ENCODE results near the gene LIN28B.
A peak's percentile ranks its signal among the peaks of the same experiment; 100 is the strongest.
"Not testable (repeated sequence)": the region's sequence is repeated elsewhere in the genome, so short reads cannot be mapped to it uniquely, and the experiment has no call there.

The LIN28B gene

GRCh38 chr6:104973404-104973803, 16.5 kb downstream of the LIN28B start:
- TF ChIP-seq CTCF (IDR thresholded peaks at IDR 0.05; ENCODE audit: borderline replicate concordance, extremely low read depth, low read length, poor library complexity, severe bottlenecking) (no peak), EZH2 (IDR thresholded peaks at IDR 0.05; ENCODE audit: borderline replicate concordance, low read depth, low read length, severe bottlenecking) (no peak)
- H3K9me3 ChIP-seq (ENCODE audit: insufficient read depth, low read length, severe bottlenecking): no peaks in the 10 kb centered on the region

GRCh38 chr6:104983296-104983695, 26.4 kb downstream of the LIN28B start:
- no peaks in the 10 kb centered on the region for H3K9me3 ChIP-seq (ENCODE audit: insufficient read depth, low read length, severe bottlenecking)
- H3K9ac ChIP-seq (ENCODE audit: low read depth, low read length): no peak overlapping the region
- H3K36me3 ChIP-seq (ENCODE audit: insufficient read depth, low read length): no peaks in the 10 kb centered on the region
- H2AFZ ChIP-seq (ENCODE audit: low read depth, low read length): no peak overlapping the region
- H3K4me1 ChIP-seq (ENCODE audit: insufficient read depth, low read length): peaks cover 26% of the 10 kb centered on the region
- DNase-seq (no peak), ATAC-seq (ENCODE audit: insufficient read depth, low read depth) (no peak)
- H4K20me1 ChIP-seq (ENCODE audit: insufficient read depth, low read length): no peaks in the 10 kb centered on the region
- H3K4me3 ChIP-seq (ENCODE audit: low read depth in 1 of 2, low read length in 2 of 2): no peak overlapping the region
- no peak overlapping the region for H3K27ac ChIP-seq (ENCODE audit: low read length)
- H3K4me2 ChIP-seq (ENCODE audit: insufficient read depth, low read length): no peak overlapping the region
- no peaks in the 10 kb centered on the region for H3K79me2 ChIP-seq (ENCODE audit: insufficient read depth, low read length)
- TF ChIP-seq EZH2 (IDR thresholded peaks at IDR 0.05; ENCODE audit: borderline replicate concordance, low read depth, low read length, severe bottlenecking): no peak
- no peak for TF ChIP-seq CTCF (IDR thresholded peaks at IDR 0.05; ENCODE audit: borderline replicate concordance, extremely low read depth, low read length, poor library complexity, severe bottlenecking)
- no peaks in the 10 kb centered on the region for H3K27me3 ChIP-seq (ENCODE audit: insufficient read depth, low read length, poor library complexity)

More at GRCh38 chr6:104973404-104973803, 16.5 kb downstream of the LIN28B start:
- Histone ChIP-seq H3K4me1 (ENCODE audit: insufficient read depth, low read length) (peaks cover 70% of the 10 kb centered on the region), H3K27ac (ENCODE audit: low read length) (peak overlapping the region; percentile 56), H3K4me3 (ENCODE audit: low read depth in 1 of 2, low read length in 2 of 2) (no peak overlapping the region), H3K79me2 (ENCODE audit: insufficient read depth, low read length) (peaks cover 30% of the 10 kb centered on the region), H3K27me3 (ENCODE audit: insufficient read depth, low read length, poor library complexity) (no peaks in the 10 kb centered on the region), H2AFZ (ENCODE audit: low read depth, low read length) (0 out of 2 replicates have a peak overlapping the region, but pooled peaks have one; percentile 2), H3K4me2 (ENCODE audit: insufficient read depth, low read length) (peak overlapping the region; percentile 15; the same call in 1 of the 2 replicates), H4K20me1 (ENCODE audit: insufficient read depth, low read length) (no peaks in the 10 kb centered on the region), H3K9ac (ENCODE audit: low read depth, low read length) (peak overlapping the region; percentile 8; the same call in 1 of the 2 replicates), H3K36me3 (ENCODE audit: insufficient read depth, low read length) (no peaks in the 10 kb centered on the region)
- DNase-seq: no peak
- ATAC-seq (ENCODE audit: insufficient read depth, low read depth): no peak

GRCh38 chr6:104983776-104984175, 26.9 kb downstream of the LIN28B start:
- ATAC-seq (ENCODE audit: insufficient read depth, low read depth) (no peak), DNase-seq (no peak)
- TF ChIP-seq CTCF (IDR thresholded peaks at IDR 0.05; ENCODE audit: borderline replicate concordance, extremely low read depth, low read length, poor library complexity, severe bottlenecking) (no peak), EZH2 (IDR thresholded peaks at IDR 0.05; ENCODE audit: borderline replicate concordance, low read depth, low read length, severe bottlenecking) (no peak)
- H3K9ac ChIP-seq (ENCODE audit: low read depth, low read length): no peak overlapping the region
- no peak overlapping the region for H3K27ac ChIP-seq (ENCODE audit: low read length)
- H3K4me1 ChIP-seq (ENCODE audit: insufficient read depth, low read length): peaks cover 26% of the 10 kb centered on the region
- no peak overlapping the region for H3K4me3 ChIP-seq (ENCODE audit: low read depth in 1 of 2, low read length in 2 of 2)
- H4K20me1 ChIP-seq (ENCODE audit: insufficient read depth, low read length): no peaks in the 10 kb centered on the region
- no peaks in the 10 kb centered on the region for H3K79me2 ChIP-seq (ENCODE audit: insufficient read depth, low read length)
- no peaks in the 10 kb centered on the region for H3K36me3 ChIP-seq (ENCODE audit: insufficient read depth, low read length)
- H2AFZ ChIP-seq (ENCODE audit: low read depth, low read length): no peak overlapping the region
- H3K4me2 ChIP-seq (ENCODE audit: insufficient read depth, low read length): no peak overlapping the region
- no peaks in the 10 kb centered on the region for H3K9me3 ChIP-seq (ENCODE audit: insufficient read depth, low read length, severe bottlenecking)
- no peaks in the 10 kb centered on the region for H3K27me3 ChIP-seq (ENCODE audit: insufficient read depth, low read length, poor library complexity)

- H3K9ac ChIP-seq (ENCODE audit: low read depth, low read length): no peak overlapping the region
- H3K36me3 ChIP-seq (ENCODE audit: insufficient read depth, low read length): no peaks in the 10 kb centered on the region
- peaks cover 19% of the 10 kb centered on the region for H3K4me1 ChIP-seq (ENCODE audit: insufficient read depth, low read length)
- no peaks in the 10 kb centered on the region for H3K27me3 ChIP-seq (ENCODE audit: insufficient read depth, low read length, poor library complexity)
- H2AFZ ChIP-seq (ENCODE audit: low read depth, low read length): no peak overlapping the region
- DNase-seq (no peak), ATAC-seq (ENCODE audit: insufficient read depth, low read depth) (no peak)
- no peak overlapping the region for H3K27ac ChIP-seq (ENCODE audit: low read length)
- no peaks in the 10 kb centered on the region for H3K79me2 ChIP-seq (ENCODE audit: insufficient read depth, low read length)
- H3K9me3 ChIP-seq (ENCODE audit: insufficient read depth, low read length, severe bottlenecking): no peaks in the 10 kb centered on the region
- no peaks in the 10 kb centered on the region for H4K20me1 ChIP-seq (ENCODE audit: insufficient read depth, low read length)
- no peak overlapping the region for H3K4me3 ChIP-seq (ENCODE audit: low read depth in 1 of 2, low read length in 2 of 2)
- TF ChIP-seq EZH2 (IDR thresholded peaks at IDR 0.05; ENCODE audit: borderline replicate concordance, low read depth, low read length, severe bottlenecking): no peak
- TF ChIP-seq CTCF (IDR thresholded peaks at IDR 0.05; ENCODE audit: borderline replicate concordance, extremely low read depth, low read length, poor library complexity, severe bottlenecking): no peak
- H3K4me2 ChIP-seq (ENCODE audit: insufficient read depth, low read length): no peak overlapping the region
Observed at GRCh38 chr6:104984831-104985230, 27.9 kb downstream of the LIN28B start.

GRCh38 chr6:104985875-104986274, 29.0 kb downstream of the LIN28B start:
- H4K20me1 ChIP-seq (ENCODE audit: insufficient read depth, low read length); H3K79me2 ChIP-seq (ENCODE audit: insufficient read depth, low read length); H3K27ac ChIP-seq (ENCODE audit: low read length); H3K36me3 ChIP-seq (ENCODE audit: insufficient read depth, low read length); H3K4me2 ChIP-seq (ENCODE audit: insufficient read depth, low read length); DNase-seq; H2AFZ ChIP-seq (ENCODE audit: low read depth, low read length); ATAC-seq (ENCODE audit: insufficient read depth, low read depth); H3K9me3 ChIP-seq (ENCODE audit: insufficient read depth, low read length, severe bottlenecking); H3K27me3 ChIP-seq (ENCODE audit: insufficient read depth, low read length, poor library complexity); H3K9ac ChIP-seq (ENCODE audit: low read depth, low read length); H3K4me1 ChIP-seq (ENCODE audit: insufficient read depth, low read length); H3K4me3 ChIP-seq (ENCODE audit: low read depth in 1 of 2, low read length in 2 of 2): not testable (repeated sequence)

Measured in DND-41 (cell line).